ENCODE measurements around the gene PAK1.

DNA sequence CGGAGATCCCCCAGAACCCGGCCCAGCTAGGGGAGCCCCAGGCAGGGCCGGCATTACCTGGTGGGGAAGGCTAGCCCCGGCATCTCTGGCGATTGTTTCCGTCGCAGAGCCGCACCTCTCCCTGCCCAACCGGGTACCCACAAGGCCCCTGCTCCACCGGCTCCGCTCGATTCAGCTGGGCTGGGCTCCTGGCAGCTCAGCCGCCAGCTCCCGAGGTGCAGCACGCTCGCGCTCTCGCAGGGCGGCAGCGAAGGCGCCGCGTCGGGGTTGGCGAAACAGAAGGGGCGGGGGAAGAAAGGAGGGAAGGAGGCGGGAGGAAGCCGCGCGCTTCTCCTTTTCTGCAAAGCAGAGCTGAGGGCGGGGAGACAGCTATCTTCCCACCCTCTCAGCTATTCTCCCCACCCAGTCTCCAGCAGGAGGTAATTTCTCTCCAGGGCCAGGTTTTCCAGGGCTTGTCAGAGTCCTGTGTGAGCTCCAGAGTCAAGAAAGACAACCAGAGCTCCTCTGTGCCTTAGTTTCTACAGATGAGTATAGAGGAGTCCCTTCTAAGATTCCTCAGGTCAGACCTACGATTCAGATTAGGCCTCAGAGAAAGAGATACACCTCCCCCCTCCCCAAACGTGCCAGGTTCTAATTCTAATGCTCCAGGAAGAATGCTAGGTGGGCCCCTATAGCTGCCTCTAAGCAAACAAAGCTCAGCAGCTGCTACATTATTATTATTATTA lies 62.0 kb downstream of the PAK1 start:
- TF ChIP-seq EZH2 (IDR thresholded peaks at IDR 0.05; ENCODE audit: low read depth, low read length, severe bottlenecking) (no peak), SRF (IDR thresholded peaks at IDR 0.05; ENCODE audit: low read depth, low read length) (no peak), TEAD4 (IDR thresholded peaks at IDR 0.05; ENCODE audit: low read depth, low read length) (no peak), EP300 (IDR thresholded peaks at IDR 0.05; ENCODE audit: borderline replicate concordance in 1 of 2, low read depth in 2 of 2, low read length in 2 of 2) (no peak), JUN (IDR thresholded peaks at IDR 0.05; ENCODE audit: low read depth, low read length) (no peak), POLR2AphosphoS5 (IDR thresholded peaks at IDR 0.05; ENCODE audit: low read depth, low read length) (no peak), POLR2A (IDR thresholded peaks at IDR 0.05; ENCODE audit: control extremely low read depth in 1 of 2, low read depth in 2 of 2, low read length in 2 of 2) (peak in 1 of 2 experiments; percentile 60; a peak in 2 of 3 replicates), ZNF274 (IDR thresholded peaks at IDR 0.05; ENCODE audit: borderline replicate concordance, extremely low read depth, low read length) (no peak), JUND (IDR thresholded peaks at IDR 0.05; ENCODE audit: low read length) (no peak)
- TF ChIP-seq, protein P1, sequence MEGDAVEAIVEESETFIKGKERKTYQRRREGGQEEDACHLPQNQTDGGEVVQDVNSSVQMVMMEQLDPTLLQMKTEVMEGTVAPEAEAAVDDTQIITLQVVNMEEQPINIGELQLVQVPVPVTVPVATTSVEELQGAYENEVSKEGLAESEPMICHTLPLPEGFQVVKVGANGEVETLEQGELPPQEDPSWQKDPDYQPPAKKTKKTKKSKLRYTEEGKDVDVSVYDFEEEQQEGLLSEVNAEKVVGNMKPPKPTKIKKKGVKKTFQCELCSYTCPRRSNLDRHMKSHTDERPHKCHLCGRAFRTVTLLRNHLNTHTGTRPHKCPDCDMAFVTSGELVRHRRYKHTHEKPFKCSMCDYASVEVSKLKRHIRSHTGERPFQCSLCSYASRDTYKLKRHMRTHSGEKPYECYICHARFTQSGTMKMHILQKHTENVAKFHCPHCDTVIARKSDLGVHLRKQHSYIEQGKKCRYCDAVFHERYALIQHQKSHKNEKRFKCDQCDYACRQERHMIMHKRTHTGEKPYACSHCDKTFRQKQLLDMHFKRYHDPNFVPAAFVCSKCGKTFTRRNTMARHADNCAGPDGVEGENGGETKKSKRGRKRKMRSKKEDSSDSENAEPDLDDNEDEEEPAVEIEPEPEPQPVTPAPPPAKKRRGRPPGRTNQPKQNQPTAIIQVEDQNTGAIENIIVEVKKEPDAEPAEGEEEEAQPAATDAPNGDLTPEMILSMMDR (IDR thresholded peaks at IDR 0.05; ENCODE audit: control extremely low read depth in 1 of 3, insufficient read depth in 1 of 3, low read depth in 1 of 3, low read length in 3 of 3) = no peak
- TF ChIP-seq, protein P2, sequence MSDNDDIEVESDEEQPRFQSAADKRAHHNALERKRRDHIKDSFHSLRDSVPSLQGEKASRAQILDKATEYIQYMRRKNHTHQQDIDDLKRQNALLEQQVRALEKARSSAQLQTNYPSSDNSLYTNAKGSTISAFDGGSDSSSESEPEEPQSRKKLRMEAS (IDR thresholded peaks at IDR 0.05) = peak; percentile 54; the same call in 1 of the 2 replicates
